ENCODE measurements around the gene ANK3. TPM values are rescaled to one million over a fixed set of nuclear protein-coding genes. Genes with fewer than 3 reads are reported as not detected.

ANK3 gene
- total and polyA plus RNA-seq, 3 donors from 2014 or later, result 23.5 to 39.9 (median 38.6) TPM

DNA sequence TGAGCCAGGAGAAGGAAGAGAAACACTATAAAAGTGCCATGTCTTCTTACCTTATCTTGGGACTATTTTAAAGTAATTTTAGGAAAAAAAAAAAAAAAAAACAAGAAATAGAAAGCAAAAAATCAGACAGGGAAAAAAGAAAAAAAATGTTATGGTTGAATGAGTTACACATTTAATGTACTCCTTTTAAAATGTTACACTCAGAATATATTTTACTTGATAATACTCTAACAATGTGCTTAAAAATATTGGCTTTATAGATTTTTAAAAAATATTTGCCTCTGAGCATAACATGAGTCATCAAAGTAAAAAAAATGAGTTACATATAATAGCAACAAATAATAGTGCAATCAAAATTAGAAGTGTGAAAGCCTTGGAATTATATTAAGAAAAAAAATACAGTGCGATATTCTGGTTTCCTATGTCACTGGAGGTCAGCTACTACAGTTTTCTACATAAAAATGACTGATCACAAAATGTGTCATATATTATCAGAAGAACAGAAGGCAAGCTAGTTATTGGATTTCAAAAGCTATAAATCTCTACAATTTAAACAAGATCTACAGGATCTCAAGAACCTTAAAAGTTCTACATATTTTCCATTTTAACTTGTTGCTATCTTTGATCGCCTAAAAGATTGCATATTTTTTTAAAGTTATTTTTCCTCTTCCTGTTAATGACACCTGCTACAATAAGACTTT lies 252.2 kb downstream of the ANK3 start:
- Histone ChIP-seq H3K4me3 (no peak overlapping the region), H3K36me3 (ENCODE audit: low read depth, missing control alignments) (no peaks in the 10 kb centered on the region), H3K27me3 (no peaks in the 10 kb centered on the region), H3K4me1 (peaks cover 22% of the 10 kb centered on the region), H3K27ac (peak overlapping the region in 1 of 2 donors; percentile 16), H3K9me3 (no peaks in the 10 kb centered on the region)
- TF ChIP-seq, protein P1, sequence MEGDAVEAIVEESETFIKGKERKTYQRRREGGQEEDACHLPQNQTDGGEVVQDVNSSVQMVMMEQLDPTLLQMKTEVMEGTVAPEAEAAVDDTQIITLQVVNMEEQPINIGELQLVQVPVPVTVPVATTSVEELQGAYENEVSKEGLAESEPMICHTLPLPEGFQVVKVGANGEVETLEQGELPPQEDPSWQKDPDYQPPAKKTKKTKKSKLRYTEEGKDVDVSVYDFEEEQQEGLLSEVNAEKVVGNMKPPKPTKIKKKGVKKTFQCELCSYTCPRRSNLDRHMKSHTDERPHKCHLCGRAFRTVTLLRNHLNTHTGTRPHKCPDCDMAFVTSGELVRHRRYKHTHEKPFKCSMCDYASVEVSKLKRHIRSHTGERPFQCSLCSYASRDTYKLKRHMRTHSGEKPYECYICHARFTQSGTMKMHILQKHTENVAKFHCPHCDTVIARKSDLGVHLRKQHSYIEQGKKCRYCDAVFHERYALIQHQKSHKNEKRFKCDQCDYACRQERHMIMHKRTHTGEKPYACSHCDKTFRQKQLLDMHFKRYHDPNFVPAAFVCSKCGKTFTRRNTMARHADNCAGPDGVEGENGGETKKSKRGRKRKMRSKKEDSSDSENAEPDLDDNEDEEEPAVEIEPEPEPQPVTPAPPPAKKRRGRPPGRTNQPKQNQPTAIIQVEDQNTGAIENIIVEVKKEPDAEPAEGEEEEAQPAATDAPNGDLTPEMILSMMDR (IDR thresholded peaks at IDR 0.05), result no peak
- no peak for TF ChIP-seq POLR2A (IDR thresholded peaks at IDR 0.05)
- intact Hi-C loops (cut with DNase I; ENCODE audit: low total_unique reads), result no loop called here
- WGBS, 2 donors, result 95 to 96% methylated on average over 2 of the region's 2 CpGs
- no peak for DNase-seq

DNA sequence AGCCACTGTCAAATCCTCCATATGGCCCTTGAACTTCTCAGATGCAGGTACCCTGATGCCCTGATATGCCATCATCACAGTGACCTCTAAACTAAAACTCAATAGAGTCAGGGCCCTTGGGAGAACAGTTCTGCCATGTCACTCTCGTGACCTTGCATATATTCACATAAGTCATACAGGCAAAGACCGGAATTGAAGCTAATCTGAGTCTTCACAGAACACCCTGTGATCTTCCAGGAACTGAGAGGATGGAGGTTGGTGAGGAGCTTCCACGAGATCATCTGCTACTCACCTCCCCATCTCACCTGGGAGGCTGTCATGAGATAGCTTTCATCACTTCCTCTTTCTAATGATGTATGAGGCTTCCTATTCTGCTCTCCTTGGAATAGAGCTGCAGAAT lies 254.7 kb downstream of the ANK3 start:
- Histone ChIP-seq H3K9me3 (no peaks in the 10 kb centered on the region), H3K4me1 (peaks cover 9% of the 10 kb centered on the region), H3K27me3 (no peaks in the 10 kb centered on the region), H3K4me3 (no peak overlapping the region), H3K36me3 (ENCODE audit: low read depth, missing control alignments) (no peaks in the 10 kb centered on the region), H3K27ac (no peak overlapping the region)
- intact Hi-C loops (cut with DNase I; ENCODE audit: low total_unique reads), result no loop called here
- TF ChIP-seq, protein P1 (IDR thresholded peaks at IDR 0.05), result no peak
- no peak for TF ChIP-seq POLR2A (IDR thresholded peaks at IDR 0.05)
- 85 to 98% methylated on average over 3 of the region's 3 CpGs for WGBS, 2 donors
- DNase-seq, result no peak

DNA sequence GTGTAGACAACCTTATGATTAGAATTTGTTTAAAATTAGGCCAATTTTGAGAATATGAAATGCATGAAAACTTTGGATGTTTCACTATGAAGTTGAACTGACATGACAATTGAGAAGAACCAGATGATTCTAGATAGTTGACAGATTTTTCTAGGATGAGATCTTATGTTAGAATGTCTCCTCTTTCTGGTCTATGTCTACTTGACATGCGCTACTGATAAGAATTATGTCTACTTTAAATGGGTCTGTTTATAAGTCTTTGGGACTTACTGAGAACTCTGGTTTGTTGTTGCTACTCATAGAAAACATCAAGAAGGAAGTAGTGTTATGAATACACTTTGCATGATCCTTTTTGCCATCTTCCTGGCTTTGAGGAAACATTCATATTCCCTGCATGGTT lies 255.1 kb downstream of the ANK3 start:
- intact Hi-C loops (cut with DNase I; ENCODE audit: low total_unique reads), result no loop called here
- Histone ChIP-seq H3K27ac (no peak overlapping the region), H3K4me1 (peaks cover 6% of the 10 kb centered on the region), H3K36me3 (ENCODE audit: low read depth, missing control alignments) (no peaks in the 10 kb centered on the region), H3K27me3 (no peaks in the 10 kb centered on the region), H3K4me3 (no peak overlapping the region), H3K9me3 (no peaks in the 10 kb centered on the region)
- no peak for TF ChIP-seq POLR2A (IDR thresholded peaks at IDR 0.05)
- TF ChIP-seq, protein P1 (IDR thresholded peaks at IDR 0.05), result no peak
- no peak for DNase-seq
- WGBS, 2 donors, result 89 to 100% methylated on average over 1 of the region's 1 CpG

DNA sequence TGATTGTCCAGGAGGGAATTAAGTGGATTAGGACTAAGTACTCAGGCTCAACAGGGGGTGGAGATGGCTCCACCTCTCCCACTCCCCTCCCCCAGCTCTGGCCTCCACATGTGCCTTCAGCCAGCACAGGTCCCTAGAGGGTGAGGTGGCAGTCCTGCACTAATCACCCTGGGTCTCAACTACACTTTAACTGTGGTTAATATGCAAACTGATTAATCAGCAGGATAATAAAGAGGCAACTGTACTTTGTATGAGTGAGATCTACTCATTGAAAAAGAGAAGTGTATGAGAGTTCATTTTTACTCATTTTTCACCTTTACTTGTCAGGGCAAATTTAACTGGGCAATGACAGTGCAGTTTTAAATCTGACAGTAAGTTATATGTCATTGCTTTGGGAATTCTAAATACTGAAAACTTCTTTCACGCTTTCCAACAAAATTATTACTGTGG lies 259.5 kb downstream of the ANK3 start:
- intact Hi-C loops (cut with DNase I; ENCODE audit: low total_unique reads), result no loop called here
- Histone ChIP-seq H3K36me3 (ENCODE audit: low read depth, missing control alignments) (no peaks in the 10 kb centered on the region), H3K4me1 (no peaks in the 10 kb centered on the region), H3K27me3 (no peaks in the 10 kb centered on the region), H3K4me3 (no peak overlapping the region), H3K27ac (no peak overlapping the region), H3K9me3 (no peaks in the 10 kb centered on the region)
- WGBS, 2 donors, result 76 to 91% methylated on average over 1 of the region's 1 CpG
- TF ChIP-seq POLR2A (IDR thresholded peaks at IDR 0.05), result no peak
- TF ChIP-seq, protein P1 (IDR thresholded peaks at IDR 0.05), result no peak
- no peak for DNase-seq

DNA sequence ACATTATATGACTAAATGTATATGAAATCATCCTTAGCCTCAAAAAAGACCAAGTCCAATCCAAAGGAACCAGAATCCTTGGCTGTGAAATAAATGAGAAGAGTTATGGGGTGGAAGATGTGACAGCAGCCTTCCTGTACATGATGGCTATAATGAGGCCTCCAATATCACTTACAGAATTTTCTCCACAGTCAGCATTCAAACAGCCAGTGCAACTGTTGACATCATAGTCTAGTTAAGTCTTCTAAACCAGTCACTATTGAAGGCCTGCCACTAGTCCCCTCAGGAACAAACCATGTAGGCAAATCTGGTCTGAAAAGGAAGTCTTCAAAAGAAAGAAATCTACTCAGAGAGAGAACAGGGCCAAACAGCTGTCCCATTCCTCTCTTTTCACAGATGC lies 263.8 kb downstream of the ANK3 start:
- Histone ChIP-seq H3K36me3 (ENCODE audit: low read depth, missing control alignments) (no peaks in the 10 kb centered on the region), H3K4me3 (no peak overlapping the region), H3K27me3 (no peaks in the 10 kb centered on the region), H3K4me1 (no peaks in the 10 kb centered on the region), H3K9me3 (no peaks in the 10 kb centered on the region), H3K27ac (no peak overlapping the region)
- intact Hi-C loops (cut with DNase I; ENCODE audit: low total_unique reads), result no loop called here
- no peak for DNase-seq
- TF ChIP-seq POLR2A (IDR thresholded peaks at IDR 0.05), result no peak
- TF ChIP-seq, protein P1 (IDR thresholded peaks at IDR 0.05), result no peak

Measured in testis (tissue), 3 donors.